Measurements from ENCODE around the gene GRIK1.

The GRIK1 gene

GRCh38 chr21:29938776-29939103 lies 1.1 kb downstream of the GRIK1 start:
- no peak overlapping the region for H3K4me3 ChIP-seq (ENCODE audit: low read depth, low read length, poor library complexity, severe bottlenecking)
- no peak overlapping the region for H3K4me2 ChIP-seq (ENCODE audit: low read length)
- H3K9me2 ChIP-seq (ENCODE audit: low read depth, low read length): no peaks in the 10 kb centered on the region
- H3K36me3 ChIP-seq (ENCODE audit: insufficient read depth, low read length): no peaks in the 10 kb centered on the region
- no peaks in the 10 kb centered on the region for H3F3A ChIP-seq (ENCODE audit: insufficient read depth, low read length)
- no peaks in the 10 kb centered on the region for H3K27me3 ChIP-seq (ENCODE audit: insufficient read depth, low read length)
- no peaks in the 10 kb centered on the region for H3K9me3 ChIP-seq (ENCODE audit: low read length)
- H3K27ac ChIP-seq (ENCODE audit: low read depth, low read length, poor library complexity, severe bottlenecking): no peak overlapping the region
- TF ChIP-seq, protein P1, sequence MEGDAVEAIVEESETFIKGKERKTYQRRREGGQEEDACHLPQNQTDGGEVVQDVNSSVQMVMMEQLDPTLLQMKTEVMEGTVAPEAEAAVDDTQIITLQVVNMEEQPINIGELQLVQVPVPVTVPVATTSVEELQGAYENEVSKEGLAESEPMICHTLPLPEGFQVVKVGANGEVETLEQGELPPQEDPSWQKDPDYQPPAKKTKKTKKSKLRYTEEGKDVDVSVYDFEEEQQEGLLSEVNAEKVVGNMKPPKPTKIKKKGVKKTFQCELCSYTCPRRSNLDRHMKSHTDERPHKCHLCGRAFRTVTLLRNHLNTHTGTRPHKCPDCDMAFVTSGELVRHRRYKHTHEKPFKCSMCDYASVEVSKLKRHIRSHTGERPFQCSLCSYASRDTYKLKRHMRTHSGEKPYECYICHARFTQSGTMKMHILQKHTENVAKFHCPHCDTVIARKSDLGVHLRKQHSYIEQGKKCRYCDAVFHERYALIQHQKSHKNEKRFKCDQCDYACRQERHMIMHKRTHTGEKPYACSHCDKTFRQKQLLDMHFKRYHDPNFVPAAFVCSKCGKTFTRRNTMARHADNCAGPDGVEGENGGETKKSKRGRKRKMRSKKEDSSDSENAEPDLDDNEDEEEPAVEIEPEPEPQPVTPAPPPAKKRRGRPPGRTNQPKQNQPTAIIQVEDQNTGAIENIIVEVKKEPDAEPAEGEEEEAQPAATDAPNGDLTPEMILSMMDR (IDR thresholded peaks at IDR 0.05; ENCODE audit: low read length): no peak
- TF ChIP-seq EZH2 (IDR thresholded peaks at IDR 0.05; ENCODE audit: borderline replicate concordance, low read length): no peak
- no peaks in the 10 kb centered on the region for H3K4me1 ChIP-seq (ENCODE audit: insufficient read depth, low read length, severe bottlenecking)
- no peaks in the 10 kb centered on the region for H4K20me1 ChIP-seq (ENCODE audit: insufficient read depth, low read length)
- no peaks in the 10 kb centered on the region for H3K79me2 ChIP-seq (ENCODE audit: insufficient read depth, low read length)
- H2AFZ ChIP-seq (ENCODE audit: low read length): no peak overlapping the region
- H3K9ac ChIP-seq (ENCODE audit: low read length): no peak overlapping the region

DNA sequence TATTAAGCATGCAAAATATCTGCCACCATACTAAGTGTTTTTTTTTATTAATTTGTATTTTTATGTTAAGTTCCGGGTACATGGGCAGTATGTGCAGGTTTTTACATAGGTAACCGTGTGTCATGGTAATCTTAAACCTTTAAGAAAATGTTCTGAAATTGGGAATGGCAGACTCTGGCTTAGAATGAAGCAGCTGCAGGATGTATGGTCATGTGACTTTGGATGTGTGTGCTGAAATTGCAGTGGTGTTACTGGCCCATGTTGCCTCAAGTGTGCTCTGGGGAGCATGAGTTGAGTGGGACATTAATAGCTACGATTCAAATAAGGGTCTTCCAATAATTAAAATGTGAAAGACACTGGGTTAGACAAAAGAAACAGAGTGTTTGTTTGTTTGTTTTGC lies 6.7 kb downstream of the GRIK1 start:
- no peak for TF ChIP-seq EZH2 (IDR thresholded peaks at IDR 0.05; ENCODE audit: borderline replicate concordance, low read length)
- TF ChIP-seq, protein P1 (IDR thresholded peaks at IDR 0.05; ENCODE audit: low read length): no peak
- no peak overlapping the region for H3K4me3 ChIP-seq (ENCODE audit: low read depth, low read length, poor library complexity, severe bottlenecking)
- H3F3A ChIP-seq (ENCODE audit: insufficient read depth, low read length): no peaks in the 10 kb centered on the region
- no peak overlapping the region for H3K4me2 ChIP-seq (ENCODE audit: low read length)
- no peak overlapping the region for H3K27ac ChIP-seq (ENCODE audit: low read depth, low read length, poor library complexity, severe bottlenecking)
- H3K9me3 ChIP-seq (ENCODE audit: low read length): no peaks in the 10 kb centered on the region
- no peaks in the 10 kb centered on the region for H3K79me2 ChIP-seq (ENCODE audit: insufficient read depth, low read length)
- no peak overlapping the region for H3K9ac ChIP-seq (ENCODE audit: low read length)
- H3K36me3 ChIP-seq (ENCODE audit: insufficient read depth, low read length): no peaks in the 10 kb centered on the region
- H3K27me3 ChIP-seq (ENCODE audit: insufficient read depth, low read length): no peaks in the 10 kb centered on the region
- H4K20me1 ChIP-seq (ENCODE audit: insufficient read depth, low read length): no peaks in the 10 kb centered on the region
- no peak overlapping the region for H2AFZ ChIP-seq (ENCODE audit: low read length)
- H3K9me2 ChIP-seq (ENCODE audit: low read depth, low read length): no peaks in the 10 kb centered on the region
- H3K4me1 ChIP-seq (ENCODE audit: insufficient read depth, low read length, severe bottlenecking): no peaks in the 10 kb centered on the region

DNA sequence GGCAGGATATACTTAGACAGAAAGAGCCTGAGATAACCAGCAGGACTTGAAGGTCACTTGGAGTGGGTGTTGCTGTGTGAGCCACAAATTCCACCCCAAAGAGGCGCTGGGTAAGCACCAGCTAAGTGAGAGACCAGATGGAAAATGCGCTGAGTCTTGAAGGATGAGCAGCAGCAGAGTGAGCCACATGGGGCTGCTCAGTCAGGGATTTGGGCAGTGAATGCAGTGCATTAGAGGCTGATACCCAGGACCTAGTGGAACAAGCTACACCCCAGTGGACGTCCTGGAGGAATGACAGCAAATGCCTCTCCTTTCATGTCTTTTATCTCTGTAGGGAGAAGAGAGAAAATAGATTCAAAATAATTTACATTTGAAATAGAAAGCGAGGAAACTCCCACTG lies 11.3 kb downstream of the GRIK1 start:
- Histone ChIP-seq H3K27ac (ENCODE audit: low read depth, low read length, poor library complexity, severe bottlenecking) (no peak overlapping the region), H3K36me3 (ENCODE audit: insufficient read depth, low read length) (no peaks in the 10 kb centered on the region), H3F3A (ENCODE audit: insufficient read depth, low read length) (no peaks in the 10 kb centered on the region), H3K79me2 (ENCODE audit: insufficient read depth, low read length) (no peaks in the 10 kb centered on the region), H2AFZ (ENCODE audit: low read length) (no peak overlapping the region), H3K4me2 (ENCODE audit: low read length) (no peak overlapping the region), H3K9me3 (ENCODE audit: low read length) (no peaks in the 10 kb centered on the region), H3K4me3 (ENCODE audit: low read depth, low read length, poor library complexity, severe bottlenecking) (no peak overlapping the region), H3K9me2 (ENCODE audit: low read depth, low read length) (no peaks in the 10 kb centered on the region), H3K4me1 (ENCODE audit: insufficient read depth, low read length, severe bottlenecking) (no peaks in the 10 kb centered on the region), H4K20me1 (ENCODE audit: insufficient read depth, low read length) (no peaks in the 10 kb centered on the region), H3K9ac (ENCODE audit: low read length) (no peak overlapping the region), H3K27me3 (ENCODE audit: insufficient read depth, low read length) (no peaks in the 10 kb centered on the region)
- TF ChIP-seq EZH2 (IDR thresholded peaks at IDR 0.05; ENCODE audit: borderline replicate concordance, low read length): no peak
- TF ChIP-seq, protein P1 (IDR thresholded peaks at IDR 0.05; ENCODE audit: low read length): no peak
